ENCODE measurements around the gene LHX2. TPM values are rescaled to one million over a fixed set of nuclear protein-coding genes. Genes with fewer than 3 reads are reported as not detected.
A peak's percentile ranks its signal among the peaks of the same experiment; 100 is the strongest.

LHX2 gene
- total RNA-seq, 2 experiments from 2014 or later, result not detected

DNA sequence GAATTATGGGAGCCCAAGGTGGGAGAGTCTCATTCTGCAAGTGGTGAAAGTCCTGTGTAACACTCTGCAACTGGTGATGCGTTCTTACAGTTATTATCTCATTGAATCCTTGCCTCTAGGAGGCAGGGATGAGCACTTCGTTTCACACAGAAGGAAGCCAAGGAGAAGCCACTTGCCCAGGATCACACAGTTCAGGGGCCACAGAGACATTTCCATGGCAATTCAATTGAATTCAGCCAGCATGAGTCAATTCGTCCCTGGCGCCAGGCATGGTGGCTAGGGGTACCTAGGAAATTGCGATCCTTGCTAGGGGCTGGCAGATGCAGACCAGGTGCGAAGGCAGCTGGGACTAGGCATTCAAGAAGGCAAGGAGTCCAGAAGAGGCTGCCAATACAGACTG is 26.2 kb downstream of the LHX2 start:
- H3K4me1 ChIP-seq (ENCODE audit: insufficient read depth, low read length, poor library complexity, severe bottlenecking), result no peaks in the 10 kb centered on the region
- H3K9me3 ChIP-seq (ENCODE audit: low read length), result no peaks in the 10 kb centered on the region
- POLR2A ChIA-PET, result interaction anchor here (0.6 kb wide), 1 partner anchor 167 kb away, joined by 3 read pairs; no protein-coding TSS in a partner anchor
- H3K27ac ChIP-seq (ENCODE audit: low read depth, low read length, poor library complexity, severe bottlenecking), result no peak overlapping the region
- H2AFZ ChIP-seq (ENCODE audit: low read length), result no peak overlapping the region
- no peaks in the 10 kb centered on the region; the same call in 1 of the 2 replicates for H4K20me1 ChIP-seq (ENCODE audit: insufficient read depth, low read length)
- no peak overlapping the region for H3K4me3 ChIP-seq (ENCODE audit: low read depth, low read length, poor library complexity, severe bottlenecking)
- BruUV-seq (replicated peaks), result no TSS peak
- no peak overlapping the region for H3K4me2 ChIP-seq (ENCODE audit: low read length)
- H3K9me2 ChIP-seq (ENCODE audit: insufficient read depth, low read length), result no peaks in the 10 kb centered on the region
- CTCF ChIA-PET (ENCODE audit: unreplicated experiment), result no interaction called here
- intact Hi-C loops (cut with micrococcal nuclease; ENCODE audit: unreplicated experiment), result no loop called here
- TF ChIP-seq, protein P1, sequence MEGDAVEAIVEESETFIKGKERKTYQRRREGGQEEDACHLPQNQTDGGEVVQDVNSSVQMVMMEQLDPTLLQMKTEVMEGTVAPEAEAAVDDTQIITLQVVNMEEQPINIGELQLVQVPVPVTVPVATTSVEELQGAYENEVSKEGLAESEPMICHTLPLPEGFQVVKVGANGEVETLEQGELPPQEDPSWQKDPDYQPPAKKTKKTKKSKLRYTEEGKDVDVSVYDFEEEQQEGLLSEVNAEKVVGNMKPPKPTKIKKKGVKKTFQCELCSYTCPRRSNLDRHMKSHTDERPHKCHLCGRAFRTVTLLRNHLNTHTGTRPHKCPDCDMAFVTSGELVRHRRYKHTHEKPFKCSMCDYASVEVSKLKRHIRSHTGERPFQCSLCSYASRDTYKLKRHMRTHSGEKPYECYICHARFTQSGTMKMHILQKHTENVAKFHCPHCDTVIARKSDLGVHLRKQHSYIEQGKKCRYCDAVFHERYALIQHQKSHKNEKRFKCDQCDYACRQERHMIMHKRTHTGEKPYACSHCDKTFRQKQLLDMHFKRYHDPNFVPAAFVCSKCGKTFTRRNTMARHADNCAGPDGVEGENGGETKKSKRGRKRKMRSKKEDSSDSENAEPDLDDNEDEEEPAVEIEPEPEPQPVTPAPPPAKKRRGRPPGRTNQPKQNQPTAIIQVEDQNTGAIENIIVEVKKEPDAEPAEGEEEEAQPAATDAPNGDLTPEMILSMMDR (conservative IDR thresholded peaks at IDR 0.05; ENCODE audit: low read length), result 0 out of 2 replicates have a peak, but pooled peaks have one; percentile 31
- no peak for TF ChIP-seq EZH2phosphoT487 (IDR thresholded peaks at IDR 0.05; ENCODE audit: borderline replicate concordance, low read depth, low read length)
- H3K36me3 ChIP-seq (ENCODE audit: insufficient read depth, low read length), result no peaks in the 10 kb centered on the region
- no peaks in the 10 kb centered on the region for H3K79me2 ChIP-seq (ENCODE audit: insufficient read depth, low read depth, low read length)
- DNase-seq (ENCODE audit: low spot score), result no peak

DNA sequence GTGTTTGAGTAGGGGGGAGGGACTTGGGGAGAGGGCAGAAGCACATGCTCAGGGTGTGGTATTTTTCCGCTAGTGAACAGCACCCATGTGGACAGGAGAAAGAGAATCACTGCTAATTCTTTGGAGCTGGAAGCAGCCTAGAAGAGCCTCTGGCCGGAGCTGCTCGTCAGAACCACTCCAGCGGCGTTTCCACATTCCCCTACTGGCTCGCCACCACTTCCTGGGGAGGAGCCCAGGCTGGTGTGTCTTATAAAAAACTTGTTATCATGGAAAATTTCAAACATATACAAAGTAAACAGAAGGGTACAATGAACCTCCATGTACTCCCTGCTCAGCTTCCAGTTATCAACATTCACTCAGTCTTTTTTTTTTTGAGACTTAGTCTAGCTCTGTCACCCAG is 26.7 kb downstream of the LHX2 start:
- Histone ChIP-seq H3K4me3 (ENCODE audit: low read depth, low read length, poor library complexity, severe bottlenecking) (no peak overlapping the region), H3K9me3 (ENCODE audit: low read length) (no peaks in the 10 kb centered on the region), H3K36me3 (ENCODE audit: insufficient read depth, low read length) (no peaks in the 10 kb centered on the region), H3K4me1 (ENCODE audit: insufficient read depth, low read length, poor library complexity, severe bottlenecking) (no peaks in the 10 kb centered on the region), H4K20me1 (ENCODE audit: insufficient read depth, low read length) (no peaks in the 10 kb centered on the region; the same call in 1 of the 2 replicates), H3K27ac (ENCODE audit: low read depth, low read length, poor library complexity, severe bottlenecking) (no peak overlapping the region), H3K79me2 (ENCODE audit: insufficient read depth, low read depth, low read length) (no peaks in the 10 kb centered on the region), H3K9me2 (ENCODE audit: insufficient read depth, low read length) (no peaks in the 10 kb centered on the region), H2AFZ (ENCODE audit: low read length) (no peak overlapping the region), H3K4me2 (ENCODE audit: low read length) (no peak overlapping the region)
- intact Hi-C loops (cut with micrococcal nuclease; ENCODE audit: unreplicated experiment), result no loop called here
- no peak for TF ChIP-seq EZH2phosphoT487 (IDR thresholded peaks at IDR 0.05; ENCODE audit: borderline replicate concordance, low read depth, low read length)
- TF ChIP-seq, protein P1 (conservative IDR thresholded peaks at IDR 0.05; ENCODE audit: low read length), result no peak
- ChIA-PET POLR2A (interaction anchor here (0.6 kb wide), 1 partner anchor 168 kb away, joined by 3 read pairs; no protein-coding TSS in a partner anchor), CTCF (ENCODE audit: unreplicated experiment) (no interaction called here)
- no TSS peak for BruUV-seq (replicated peaks)
- no peak for DNase-seq (ENCODE audit: low spot score)

DNA sequence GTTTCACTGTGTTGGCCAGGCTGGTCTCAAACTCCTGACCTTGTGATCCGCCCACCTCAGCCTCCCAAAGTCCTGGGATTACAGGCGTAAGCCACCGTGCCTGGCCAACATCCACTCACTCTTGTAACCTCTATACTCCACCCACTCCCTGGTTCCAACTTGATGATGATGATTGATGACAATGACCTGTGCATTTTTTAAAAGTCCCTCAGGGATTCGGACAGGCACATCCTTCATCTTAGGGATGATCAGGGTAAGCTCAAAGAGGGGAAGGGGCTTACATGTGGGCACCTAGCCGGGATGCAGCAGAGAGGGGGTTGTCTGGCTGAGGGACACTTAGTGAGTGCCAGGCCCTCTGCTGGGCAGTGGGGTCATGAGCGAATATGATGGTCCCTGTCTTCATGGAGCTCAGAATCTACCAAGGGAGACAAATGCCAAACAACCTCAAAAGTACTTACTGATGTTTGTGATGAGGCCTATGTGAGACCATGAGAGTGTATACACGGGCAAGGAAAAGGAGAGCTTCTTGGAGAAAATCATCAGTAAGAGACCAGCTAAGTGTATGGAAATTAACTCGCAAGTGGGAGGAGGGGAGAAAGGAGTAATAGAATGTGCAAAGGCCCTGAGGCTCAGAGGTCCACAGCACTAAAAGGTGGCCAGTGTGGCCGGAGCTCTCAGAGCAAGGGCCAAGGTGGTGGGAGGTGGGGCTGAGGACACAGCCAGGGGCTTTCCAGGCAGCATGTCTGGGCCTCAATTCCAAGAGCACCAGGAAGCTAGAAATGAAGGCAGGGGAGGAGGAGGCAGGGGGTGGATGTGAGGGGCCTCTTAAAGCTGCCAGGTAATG is 27.4 kb downstream of the LHX2 start:
- BruUV-seq (replicated peaks), result no TSS peak
- H4K20me1 ChIP-seq (ENCODE audit: insufficient read depth, low read length), result no peaks in the 10 kb centered on the region; the same call in 1 of the 2 replicates
- H3K9me2 ChIP-seq (ENCODE audit: insufficient read depth, low read length), result no peaks in the 10 kb centered on the region
- no peaks in the 10 kb centered on the region for H3K4me1 ChIP-seq (ENCODE audit: insufficient read depth, low read length, poor library complexity, severe bottlenecking)
- H3K4me2 ChIP-seq (ENCODE audit: low read length), result no peak overlapping the region
- H3K4me3 ChIP-seq (ENCODE audit: low read depth, low read length, poor library complexity, severe bottlenecking), result no peak overlapping the region
- ChIA-PET CTCF (ENCODE audit: unreplicated experiment) (no interaction called here), POLR2A (interaction anchor here (0.6 kb wide), 1 partner anchor 386 kb away, joined by 4 read pairs; no protein-coding TSS in a partner anchor)
- H3K79me2 ChIP-seq (ENCODE audit: insufficient read depth, low read depth, low read length), result no peaks in the 10 kb centered on the region
- no peaks in the 10 kb centered on the region for H3K36me3 ChIP-seq (ENCODE audit: insufficient read depth, low read length)
- no peak for DNase-seq (ENCODE audit: low spot score)
- no peak overlapping the region for H3K27ac ChIP-seq (ENCODE audit: low read depth, low read length, poor library complexity, severe bottlenecking)
- no peak overlapping the region for H2AFZ ChIP-seq (ENCODE audit: low read length)
- intact Hi-C loops (cut with micrococcal nuclease; ENCODE audit: unreplicated experiment), result no loop called here
- no peaks in the 10 kb centered on the region for H3K9me3 ChIP-seq (ENCODE audit: low read length)
- no peak for TF ChIP-seq EZH2phosphoT487 (IDR thresholded peaks at IDR 0.05; ENCODE audit: borderline replicate concordance, low read depth, low read length)
- TF ChIP-seq, protein P1 (conservative IDR thresholded peaks at IDR 0.05; ENCODE audit: low read length), result no peak; the same call in 1 of the 2 replicates
